Measurements from ENCODE around the gene ITGAX.
A peak's percentile ranks its signal among the peaks of the same experiment; 100 is the strongest.
"Not testable (repeated sequence)": the region's sequence is repeated elsewhere in the genome, so short reads cannot be mapped to it uniquely, and the experiment has no call there.

Gene ITGAX

DNA sequence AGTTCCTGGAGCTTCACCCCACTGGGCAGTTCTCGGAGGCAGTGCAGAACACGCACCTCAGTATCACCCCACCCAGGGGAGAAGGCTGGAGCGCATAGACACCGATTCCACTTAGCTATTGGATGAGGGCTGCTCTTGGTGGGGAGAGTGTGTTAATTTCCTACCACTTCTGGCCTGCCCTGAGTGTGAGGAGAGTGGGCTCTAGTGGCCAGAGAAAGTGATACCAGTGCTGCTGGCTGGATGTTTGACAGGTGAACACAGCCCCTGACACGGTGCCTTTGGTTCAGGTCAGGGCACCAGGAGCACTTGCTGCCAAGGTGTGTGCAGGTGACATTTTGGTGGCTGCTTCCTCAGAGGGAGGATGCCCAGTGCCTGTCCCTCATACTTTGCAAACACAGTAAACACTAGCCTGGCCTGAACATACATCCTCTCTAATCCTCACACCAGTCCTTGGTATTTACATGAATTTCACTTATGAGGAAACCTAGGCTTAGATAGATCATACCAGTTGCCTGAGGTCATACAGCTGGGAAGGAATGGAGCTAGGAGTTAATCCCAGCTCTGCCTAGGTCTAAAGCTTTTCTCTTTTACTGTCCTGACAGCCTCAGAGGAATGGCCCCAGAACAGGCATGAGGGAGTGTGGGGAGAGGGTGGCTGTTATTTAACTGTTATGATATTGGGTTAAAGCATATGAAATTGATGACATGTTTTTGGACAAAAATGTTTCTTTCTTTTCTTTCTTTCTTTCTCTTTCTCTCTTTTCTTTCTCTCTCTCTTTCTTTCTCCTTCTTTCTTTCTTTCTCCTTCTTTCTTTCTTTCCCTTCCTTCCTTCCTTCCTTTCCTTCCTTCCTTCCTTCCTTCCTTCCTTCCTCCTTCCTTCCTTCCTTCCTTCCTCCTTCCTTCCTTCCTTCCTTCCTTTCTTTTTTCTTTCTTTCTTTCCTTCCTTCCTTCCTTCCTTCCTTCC, 21.0 kb upstream of the ITGAX start:
- Histone ChIP-seq H3K36me3 (ENCODE audit: insufficient read depth, insufficient read length, low read length) (no peaks in the 10 kb centered on the region), H3K4me3 (ENCODE audit: insufficient read length, low read depth) (no peak overlapping the region), H3K27me3 (ENCODE audit: insufficient read depth, insufficient read length) (peaks cover 38% of the 10 kb centered on the region), H3K9me3 (ENCODE audit: insufficient read depth, low read length) (no peaks in the 10 kb centered on the region), H3K9ac (ENCODE audit: insufficient read length, low read depth) (no peak overlapping the region), H3K4me1 (ENCODE audit: insufficient read depth, insufficient read length) (peaks cover 5% of the 10 kb centered on the region)
- TF ChIP-seq SUZ12 (IDR thresholded peaks at IDR 0.05; ENCODE audit: extremely low read depth, insufficient read depth, insufficient read length) (no peak), ZNF274 (IDR thresholded peaks at IDR 0.05; ENCODE audit: low read depth, low read length) (no peak), YY1 (IDR thresholded peaks at IDR 0.05; ENCODE audit: insufficient read depth, insufficient read length) (no peak)
- peak; percentile 11 for DNase-seq (ENCODE audit: low read depth, low spot score)

DNA sequence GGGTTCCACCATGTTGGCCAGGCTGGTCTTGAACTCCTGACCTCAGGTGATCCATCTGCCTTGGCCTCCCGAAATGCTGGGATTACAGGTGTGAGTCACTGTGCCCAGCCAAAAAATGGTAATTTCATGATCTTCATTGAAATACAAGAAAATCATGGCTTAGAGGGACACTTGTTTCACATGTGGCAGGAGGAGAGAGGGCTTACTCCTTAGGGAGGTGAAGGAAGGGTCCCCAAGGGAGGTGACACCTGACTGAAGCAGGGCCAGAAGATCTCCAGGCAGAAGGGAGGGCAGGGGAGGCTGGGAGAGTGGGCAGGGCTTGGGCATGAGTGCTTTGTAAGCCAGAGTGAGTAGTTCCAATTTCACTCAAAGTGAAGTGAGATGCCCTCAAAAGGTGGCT, 20.0 kb upstream of the ITGAX start:
- Histone ChIP-seq H3K9me3 (ENCODE audit: insufficient read depth, low read length) (no peaks in the 10 kb centered on the region), H3K4me1 (ENCODE audit: insufficient read depth, insufficient read length) (peaks cover 5% of the 10 kb centered on the region), H3K4me3 (ENCODE audit: insufficient read length, low read depth) (no peak overlapping the region), H3K27me3 (ENCODE audit: insufficient read depth, insufficient read length) (peaks cover 29% of the 10 kb centered on the region), H3K9ac (ENCODE audit: insufficient read length, low read depth) (no peak overlapping the region), H3K36me3 (ENCODE audit: insufficient read depth, insufficient read length, low read length) (no peaks in the 10 kb centered on the region)
- TF ChIP-seq SUZ12 (IDR thresholded peaks at IDR 0.05; ENCODE audit: extremely low read depth, insufficient read depth, insufficient read length) = no peak
- no peak for TF ChIP-seq YY1 (IDR thresholded peaks at IDR 0.05; ENCODE audit: insufficient read depth, insufficient read length)
- TF ChIP-seq ZNF274 (IDR thresholded peaks at IDR 0.05; ENCODE audit: low read depth, low read length) = no peak
- DNase-seq (ENCODE audit: low read depth, low spot score) = no peak

DNA sequence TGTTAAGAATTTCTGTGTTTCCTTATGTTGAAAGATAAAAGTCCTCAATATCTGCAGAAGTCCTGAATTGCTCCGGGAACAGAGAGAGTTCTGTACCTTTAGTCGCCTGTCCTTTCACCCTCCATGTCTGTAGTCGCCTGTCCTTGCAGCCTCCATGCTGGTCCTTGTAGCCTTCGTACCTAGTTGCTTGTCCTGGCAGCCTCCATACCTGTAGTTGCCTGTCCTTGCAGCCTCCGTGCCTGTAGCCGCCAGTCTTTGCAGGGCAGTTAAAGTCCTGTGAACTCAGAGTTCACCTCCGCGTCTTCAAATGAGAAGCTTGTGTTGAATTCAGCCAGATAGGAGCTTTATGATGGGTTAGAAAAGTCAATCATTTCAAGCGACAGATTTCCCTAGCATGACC, 19.5 kb upstream of the ITGAX start:
- Histone ChIP-seq H3K36me3 (ENCODE audit: insufficient read depth, insufficient read length, low read length) (no peaks in the 10 kb centered on the region), H3K9me3 (ENCODE audit: insufficient read depth, low read length) (no peaks in the 10 kb centered on the region), H3K4me1 (ENCODE audit: insufficient read depth, insufficient read length) (peaks cover 2% of the 10 kb centered on the region), H3K9ac (ENCODE audit: insufficient read length, low read depth) (no peak overlapping the region), H3K4me3 (ENCODE audit: insufficient read length, low read depth) (no peak overlapping the region), H3K27me3 (ENCODE audit: insufficient read depth, insufficient read length) (peaks cover 24% of the 10 kb centered on the region)
- DNase-seq (ENCODE audit: low read depth, low spot score) = no peak
- no peak for TF ChIP-seq SUZ12 (IDR thresholded peaks at IDR 0.05; ENCODE audit: extremely low read depth, insufficient read depth, insufficient read length)
- TF ChIP-seq YY1 (IDR thresholded peaks at IDR 0.05; ENCODE audit: insufficient read depth, insufficient read length) = no peak
- no peak for TF ChIP-seq ZNF274 (IDR thresholded peaks at IDR 0.05; ENCODE audit: low read depth, low read length)

DNA sequence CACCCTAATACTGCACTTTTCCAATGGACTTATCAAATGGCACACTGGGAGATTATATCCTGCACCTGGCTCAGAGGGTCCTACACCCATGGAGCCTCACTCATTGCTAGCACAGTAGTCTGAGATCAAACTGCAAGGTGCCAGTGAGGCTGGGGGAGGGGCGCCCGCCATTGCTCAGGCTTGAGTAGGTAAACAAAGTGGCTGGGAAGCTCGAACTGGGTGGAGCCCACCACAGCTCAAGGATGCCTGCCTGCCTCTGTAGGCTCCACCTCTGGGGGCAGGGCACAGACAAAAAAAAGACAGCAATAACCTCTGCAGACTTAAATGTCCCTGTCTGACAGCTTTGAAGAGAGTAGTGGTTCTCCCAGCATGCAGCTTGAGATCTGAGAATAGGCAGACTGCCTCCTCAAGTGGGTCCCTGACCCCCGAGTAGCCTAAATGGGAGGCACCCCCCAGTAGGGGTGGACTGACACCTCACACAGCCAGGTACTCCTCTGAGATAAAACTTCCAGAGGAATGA, 16.8 kb upstream of the ITGAX start:
- not testable (repeated sequence) for DNase-seq (ENCODE audit: low read depth, low spot score); H3K4me3 ChIP-seq (ENCODE audit: insufficient read length, low read depth); H3K27me3 ChIP-seq (ENCODE audit: insufficient read depth, insufficient read length); H3K4me1 ChIP-seq (ENCODE audit: insufficient read depth, insufficient read length); H3K36me3 ChIP-seq (ENCODE audit: insufficient read depth, insufficient read length, low read length); H3K9ac ChIP-seq (ENCODE audit: insufficient read length, low read depth); H3K9me3 ChIP-seq (ENCODE audit: insufficient read depth, low read length)

DNA sequence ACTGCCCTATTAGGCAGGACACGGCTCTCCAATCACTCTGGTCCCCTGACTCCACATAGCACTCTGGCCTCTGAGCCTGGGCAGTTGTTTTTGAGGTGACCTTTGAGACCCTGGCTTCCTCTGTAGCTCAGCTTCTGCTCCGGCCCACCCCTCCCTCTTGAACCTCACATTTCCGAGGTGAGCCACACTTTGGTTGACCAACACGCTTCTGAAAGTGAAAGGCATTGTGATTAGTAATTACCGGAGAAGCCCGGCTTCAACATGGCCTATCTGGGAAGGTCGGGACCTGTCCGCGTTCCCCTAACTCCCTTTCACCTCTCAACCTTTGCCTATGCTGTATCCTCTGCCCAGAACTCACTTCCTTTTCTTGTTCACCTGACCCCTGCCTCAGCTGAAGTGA, 10.3 kb upstream of the ITGAX start:
- Histone ChIP-seq H3K4me1 (ENCODE audit: insufficient read depth, insufficient read length) (no peaks in the 10 kb centered on the region), H3K4me3 (ENCODE audit: insufficient read length, low read depth) (no peak overlapping the region), H3K9ac (ENCODE audit: insufficient read length, low read depth) (no peak overlapping the region), H3K27me3 (ENCODE audit: insufficient read depth, insufficient read length) (peaks cover 2% of the 10 kb centered on the region), H3K36me3 (ENCODE audit: insufficient read depth, insufficient read length, low read length) (no peaks in the 10 kb centered on the region), H3K9me3 (ENCODE audit: insufficient read depth, low read length) (no peaks in the 10 kb centered on the region)
- DNase-seq (ENCODE audit: low read depth, low spot score) = no peak
- TF ChIP-seq ZNF274 (IDR thresholded peaks at IDR 0.05; ENCODE audit: low read depth, low read length) = no peak

DNA sequence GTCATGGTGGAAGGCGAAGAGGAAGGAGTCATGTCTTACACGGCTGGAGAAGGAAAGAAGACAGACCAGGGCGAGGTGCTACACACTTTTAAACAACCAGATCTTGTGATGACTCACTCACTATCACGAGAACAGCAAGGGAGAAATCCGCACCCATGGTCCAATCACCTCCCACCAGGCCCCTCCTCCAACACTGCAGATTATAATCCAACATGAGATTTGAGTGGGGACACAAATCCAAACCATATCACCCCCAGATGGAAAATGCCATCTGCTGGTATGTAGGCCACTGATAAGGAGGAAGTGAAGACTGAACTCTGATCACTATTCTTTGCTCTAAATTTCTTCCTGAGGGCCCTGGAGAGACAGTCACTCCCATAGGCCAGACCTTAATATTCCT, 7.5 kb upstream of the ITGAX start:
- H3K9me3 ChIP-seq (ENCODE audit: insufficient read depth, low read length) = no peaks in the 10 kb centered on the region
- H3K9ac ChIP-seq (ENCODE audit: insufficient read length, low read depth) = no peak overlapping the region
- DNase-seq (ENCODE audit: low read depth, low spot score) = no peak
- H3K27me3 ChIP-seq (ENCODE audit: insufficient read depth, insufficient read length) = peaks cover 2% of the 10 kb centered on the region
- TF ChIP-seq YY1 (IDR thresholded peaks at IDR 0.05; ENCODE audit: insufficient read depth, insufficient read length) = no peak
- TF ChIP-seq SUZ12 (IDR thresholded peaks at IDR 0.05; ENCODE audit: extremely low read depth, insufficient read depth, insufficient read length) = no peak
- no peak for TF ChIP-seq ZNF274 (IDR thresholded peaks at IDR 0.05; ENCODE audit: low read depth, low read length)
- H3K36me3 ChIP-seq (ENCODE audit: insufficient read depth, insufficient read length, low read length) = no peaks in the 10 kb centered on the region
- H3K4me1 ChIP-seq (ENCODE audit: insufficient read depth, insufficient read length) = no peaks in the 10 kb centered on the region
- no peak overlapping the region for H3K4me3 ChIP-seq (ENCODE audit: insufficient read length, low read depth)

DNA sequence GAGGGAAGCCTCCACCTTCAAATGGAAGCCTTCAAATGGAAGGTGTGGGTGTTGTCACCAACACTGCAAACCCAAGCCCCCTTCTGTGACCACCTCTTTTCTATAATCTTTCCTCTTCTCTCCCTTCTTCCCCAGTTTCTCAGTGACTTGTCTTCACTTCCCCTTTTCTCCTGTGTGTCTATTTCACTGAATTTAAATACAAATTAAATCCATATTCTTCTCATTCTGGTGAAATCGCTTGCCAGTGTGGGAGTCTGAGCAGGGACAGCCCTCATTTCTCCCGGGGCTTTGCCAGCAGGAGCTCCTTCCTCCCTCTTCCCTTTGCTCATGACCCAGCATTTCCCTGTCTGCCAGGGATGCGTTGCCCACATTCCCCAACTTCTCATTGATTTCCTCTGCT, 6.4 kb upstream of the ITGAX start:
- Histone ChIP-seq H3K4me3 (ENCODE audit: insufficient read length, low read depth) (no peak overlapping the region), H3K9me3 (ENCODE audit: insufficient read depth, low read length) (no peaks in the 10 kb centered on the region), H3K36me3 (ENCODE audit: insufficient read depth, insufficient read length, low read length) (no peaks in the 10 kb centered on the region), H3K9ac (ENCODE audit: insufficient read length, low read depth) (no peak overlapping the region), H3K27me3 (ENCODE audit: insufficient read depth, insufficient read length) (peaks cover 2% of the 10 kb centered on the region), H3K4me1 (ENCODE audit: insufficient read depth, insufficient read length) (no peaks in the 10 kb centered on the region)
- DNase-seq (ENCODE audit: low read depth, low spot score) = no peak
- TF ChIP-seq ZNF274 (IDR thresholded peaks at IDR 0.05; ENCODE audit: low read depth, low read length) (no peak), YY1 (IDR thresholded peaks at IDR 0.05; ENCODE audit: insufficient read depth, insufficient read length) (no peak), SUZ12 (IDR thresholded peaks at IDR 0.05; ENCODE audit: extremely low read depth, insufficient read depth, insufficient read length) (no peak)
